Measurements from ENCODE around the gene DGCR8.

Gene DGCR8

GRCh38 chr22:20033045-20033706 is 46.9 kb upstream of the DGCR8 start:
- Histone ChIP-seq H4K20me1 (ENCODE audit: insufficient read depth, low read length) (no peaks in the 10 kb centered on the region), H3K4me3 (ENCODE audit: low read length) (no peak overlapping the region), H2AFZ (ENCODE audit: low read depth, low read length) (no peak overlapping the region), H3K79me2 (ENCODE audit: low read length) (0 out of 2 replicates have a peak, but pooled peaks cover 4% of the 10 kb centered on the region), H3K4me1 (ENCODE audit: low read length) (peaks cover 46% of the 10 kb centered on the region), H3K27me3 (ENCODE audit: low read depth, low read length) (no peaks in the 10 kb centered on the region), H3K9ac (ENCODE audit: low read length) (no peak overlapping the region), H3K4me2 (ENCODE audit: low read length) (no peak overlapping the region), H3K9me3 (ENCODE audit: insufficient read depth, low read length) (peaks cover 4% of the 10 kb centered on the region; the same call in 1 of the 2 replicates), H3K27ac (ENCODE audit: low read length) (no peak overlapping the region), H3K36me3 (replicated peaks; ENCODE audit: low read depth, low read length) (peaks cover 8% of the 10 kb centered on the region)
- no peak for TF ChIP-seq EZH2phosphoT487 (IDR thresholded peaks at IDR 0.05; ENCODE audit: low read depth)
- TF ChIP-seq CTCF (IDR thresholded peaks at IDR 0.05; ENCODE audit: low read depth, low read length): no peak

GRCh38 chr22:20034143-20034542 is 45.9 kb upstream of the DGCR8 start:
- Histone ChIP-seq H3K4me3 (ENCODE audit: low read length) (no peak overlapping the region), H2AFZ (ENCODE audit: low read depth, low read length) (no peak overlapping the region), H3K27ac (ENCODE audit: low read length) (no peak overlapping the region), H3K27me3 (ENCODE audit: low read depth, low read length) (no peaks in the 10 kb centered on the region), H3K36me3 (replicated peaks; ENCODE audit: low read depth, low read length) (peaks cover 11% of the 10 kb centered on the region), H3K4me2 (ENCODE audit: low read length) (no peak overlapping the region), H3K9ac (ENCODE audit: low read length) (no peak overlapping the region), H3K79me2 (ENCODE audit: low read length) (0 out of 2 replicates have a peak, but pooled peaks cover 4% of the 10 kb centered on the region), H3K4me1 (ENCODE audit: low read length) (peaks cover 52% of the 10 kb centered on the region), H3K9me3 (ENCODE audit: insufficient read depth, low read length) (peaks cover 4% of the 10 kb centered on the region; the same call in 1 of the 2 replicates), H4K20me1 (ENCODE audit: insufficient read depth, low read length) (no peaks in the 10 kb centered on the region)
- TF ChIP-seq EZH2phosphoT487 (IDR thresholded peaks at IDR 0.05; ENCODE audit: low read depth) (no peak), CTCF (IDR thresholded peaks at IDR 0.05; ENCODE audit: low read depth, low read length) (no peak)

- TF ChIP-seq CTCF (IDR thresholded peaks at IDR 0.05; ENCODE audit: low read depth, low read length) (no peak), EZH2phosphoT487 (IDR thresholded peaks at IDR 0.05; ENCODE audit: low read depth) (no peak)
- H3K36me3 ChIP-seq (replicated peaks; ENCODE audit: low read depth, low read length): peaks cover 15% of the 10 kb centered on the region
- peaks cover 4% of the 10 kb centered on the region; the same call in 1 of the 2 replicates for H3K9me3 ChIP-seq (ENCODE audit: insufficient read depth, low read length)
- H3K27ac ChIP-seq (ENCODE audit: low read length): peak overlapping the region; percentile 93
- 0 out of 2 replicates have a peak, but pooled peaks cover 4% of the 10 kb centered on the region for H3K79me2 ChIP-seq (ENCODE audit: low read length)
- peak overlapping the region; percentile 94 for H3K4me2 ChIP-seq (ENCODE audit: low read length)
- peak overlapping the region; percentile 34; the same call in 1 of the 2 replicates for H2AFZ ChIP-seq (ENCODE audit: low read depth, low read length)
- peaks cover 52% of the 10 kb centered on the region for H3K4me1 ChIP-seq (ENCODE audit: low read length)
- H4K20me1 ChIP-seq (ENCODE audit: insufficient read depth, low read length): no peaks in the 10 kb centered on the region
- H3K4me3 ChIP-seq (ENCODE audit: low read length): peak overlapping the region; percentile 75
- no peaks in the 10 kb centered on the region for H3K27me3 ChIP-seq (ENCODE audit: low read depth, low read length)
- H3K9ac ChIP-seq (ENCODE audit: low read length): peak overlapping the region; percentile 46
Measured at GRCh38 chr22:20035375-20036083, 44.5 kb upstream of the DGCR8 start.

- peaks cover 15% of the 10 kb centered on the region for H3K36me3 ChIP-seq (replicated peaks; ENCODE audit: low read depth, low read length)
- peak overlapping the region; percentile 34; the same call in 1 of the 2 replicates for H2AFZ ChIP-seq (ENCODE audit: low read depth, low read length)
- no peak for TF ChIP-seq EZH2phosphoT487 (IDR thresholded peaks at IDR 0.05; ENCODE audit: low read depth)
- TF ChIP-seq CTCF (IDR thresholded peaks at IDR 0.05; ENCODE audit: low read depth, low read length): no peak
- H3K27ac ChIP-seq (ENCODE audit: low read length): peak overlapping the region; percentile 93
- H3K4me2 ChIP-seq (ENCODE audit: low read length): peak overlapping the region; percentile 94
- H3K4me3 ChIP-seq (ENCODE audit: low read length): peak overlapping the region; percentile 75
- peaks cover 4% of the 10 kb centered on the region; the same call in 1 of the 2 replicates for H3K9me3 ChIP-seq (ENCODE audit: insufficient read depth, low read length)
- no peaks in the 10 kb centered on the region for H4K20me1 ChIP-seq (ENCODE audit: insufficient read depth, low read length)
- H3K79me2 ChIP-seq (ENCODE audit: low read length): 0 out of 2 replicates have a peak, but pooled peaks cover 4% of the 10 kb centered on the region
- peak overlapping the region; percentile 82 for H3K9ac ChIP-seq (ENCODE audit: low read length)
- no peaks in the 10 kb centered on the region for H3K27me3 ChIP-seq (ENCODE audit: low read depth, low read length)
- peaks cover 52% of the 10 kb centered on the region for H3K4me1 ChIP-seq (ENCODE audit: low read length)
Measured at GRCh38 chr22:20036084-20036482, 44.0 kb upstream of the DGCR8 start.

Data from OCI-LY3 (cell line).